Neuronal stem cell (in vitro differentiated cells): ENCODE data around the gene OOEP.
A peak's percentile ranks its signal among the peaks of the same experiment; 100 is the strongest.

Experiments used
- DNase-seq: peaks from one replicate; pipeline ENCODE4 v3.0.0-alpha.2; 2013; ENCODE audit warnings: low spot score
- H2AFZ ChIP-seq: one replicate; pipeline ENCODE4 v1.6.1; 2013; ENCODE audit warnings: mild to moderate bottlenecking, low read length, inconsistent platforms
- H2AK5ac ChIP-seq: 2 replicates; pipeline ENCODE4 v1.6.1; 2013; ENCODE audit warnings: low read depth, mild to moderate bottlenecking, inconsistent platforms, low read length, moderate library complexity, mixed read lengths
- H2BK120ac ChIP-seq: 2 replicates; pipeline ENCODE4 v1.6.1; 2013; ENCODE audit warnings: low read depth, mild to moderate bottlenecking, inconsistent platforms, low read length, moderate library complexity, mixed read lengths
- H2BK12ac ChIP-seq: one replicate; pipeline ENCODE4 v1.6.1; 2013; ENCODE audit warnings: low read length, inconsistent platforms
- H2BK15ac ChIP-seq: 2 replicates; pipeline ENCODE4 v1.6.1; 2013; ENCODE audit warnings: mild to moderate bottlenecking, low read length, inconsistent platforms, mixed read lengths
- H2BK5ac ChIP-seq: one replicate; pipeline ENCODE4 v1.6.1; 2013; ENCODE audit warnings: inconsistent platforms, mild to moderate bottlenecking, low read length, moderate library complexity
- H3K14ac ChIP-seq: one replicate; pipeline ENCODE4 v1.6.1; 2013; ENCODE audit warnings: low read length, inconsistent platforms
- H3K18ac ChIP-seq: 2 replicates; pipeline ENCODE4 v1.6.1; 2013; ENCODE audit warnings: low read length, inconsistent platforms
- H3K23ac ChIP-seq: 2 replicates; pipeline ENCODE4 v1.6.1; 2013; ENCODE audit warnings: low read depth, mild to moderate bottlenecking, mixed read lengths, low read length, inconsistent platforms; ENCODE audit not compliant: poor library complexity
- H3K27ac ChIP-seq: replicated peaks from 3 replicates; pipeline ENCODE4 v1.5.1; 2013; ENCODE audit warnings: low read length, inconsistent platforms
- H3K27me3 ChIP-seq, 3 experiments: 2 replicates each; pipeline ENCODE4 v1.6.1; 2013; ENCODE audit warnings: low read length in 3 of 3, mild to moderate bottlenecking in 2 of 3, inconsistent platforms in 1 of 3, low read depth in 1 of 3, mixed read lengths in 1 of 3, moderate library complexity in 1 of 3; ENCODE audit not compliant: control insufficient read depth in 3 of 3, insufficient read depth in 3 of 3
- H3K36me3 ChIP-seq, 2 donors: replicated peaks in 1 of 2; 2 replicates each; pipeline ENCODE4 v1.6.1; 2013; ENCODE audit warnings: low read length in 2 of 2; ENCODE audit not compliant: control insufficient read depth in 2 of 2, insufficient read depth in 2 of 2
- H3K4ac ChIP-seq: 2 replicates; pipeline ENCODE4 v1.6.1; 2013; ENCODE audit warnings: inconsistent platforms, mild to moderate bottlenecking, low read length, moderate library complexity
- H3K4me1 ChIP-seq, 2 donors: 1 replicate in 1 of 2; 2 replicates in 1 of 2; pipeline ENCODE4 v1.6.1; 2013; ENCODE audit warnings: low read length in 2 of 2, low read depth in 1 of 2; ENCODE audit not compliant: control insufficient read depth in 2 of 2, insufficient read depth in 1 of 2
- H3K4me2 ChIP-seq: one replicate; pipeline ENCODE4 v1.6.1; 2013; ENCODE audit warnings: mild to moderate bottlenecking, low read length, inconsistent platforms; ENCODE audit not compliant: insufficient read depth, poor library complexity, severe bottlenecking
- H3K4me3 ChIP-seq, 2 donors: 2 replicates each; pipeline ENCODE4 v1.5.1; 2013; ENCODE audit warnings: low read length in 2 of 2, mild to moderate bottlenecking in 2 of 2, inconsistent platforms in 1 of 2, moderate library complexity in 1 of 2
- H3K79me1 ChIP-seq: one replicate; pipeline ENCODE4 v1.6.1; 2013; ENCODE audit warnings: low read depth, mild to moderate bottlenecking, inconsistent platforms, low read length, moderate library complexity
- H3K9ac ChIP-seq: one replicate; pipeline ENCODE4 v1.6.1; 2013; ENCODE audit warnings: mild to moderate bottlenecking, low read depth, low read length, inconsistent platforms; ENCODE audit not compliant: poor library complexity
- H3K9me3 ChIP-seq, 2 donors: replicated peaks in 1 of 2; 2 replicates each; pipeline versions ENCODE3 to v1.6.1; 2013; ENCODE audit warnings: low read length in 2 of 2, mild to moderate bottlenecking in 2 of 2, inconsistent platforms in 1 of 2, low read depth in 1 of 2, mixed read lengths in 1 of 2, moderate library complexity in 1 of 2; ENCODE audit not compliant: control insufficient read depth in 2 of 2, insufficient read depth in 1 of 2
- H4K8ac ChIP-seq: one replicate; pipeline ENCODE4 v1.6.1; 2013; ENCODE audit warnings: low read depth, mild to moderate bottlenecking, inconsistent platforms, low read length, moderate library complexity
- H4K91ac ChIP-seq: one replicate; pipeline ENCODE4 v1.6.1; 2013; ENCODE audit warnings: low read length, low read depth, mild to moderate bottlenecking, inconsistent platforms; ENCODE audit not compliant: poor library complexity
- WGBS, 2 donors: extraction: QIAGEN DNeasy Blood & Tissue Kit; methylation state at CpG; one replicate each; pipeline ENCODE4 v1.1.7; 2013; ENCODE audit warnings: missing lambda C conversion rate in 2 of 2, mixed read lengths in 1 of 2; ENCODE audit not compliant: insufficient read length in 2 of 2, insufficient replicate concordance in 1 of 2; ENCODE audit errors: extremely low coverage in 2 of 2; 5-methylcytosine and 5-hydroxymethylcytosine counted together

Gene OOEP

GRCh38 chr6:73363537-73363875 is 6.2 kb downstream of the OOEP start:
- Histone ChIP-seq H3K9ac (no peak overlapping the region), H2BK5ac (no peak overlapping the region), H2BK12ac (no peak overlapping the region), H3K27ac (no peak overlapping the region), H2BK15ac (no peak overlapping the region), H4K91ac (no peak overlapping the region), H2AK5ac (no peak overlapping the region), H2AFZ (no peak overlapping the region), H3K4me1 (no peaks in the 10 kb centered on the region), H3K79me1 (no peaks in the 10 kb centered on the region), H3K9me3 (no peaks in the 10 kb centered on the region), H3K4me2 (no peak overlapping the region), H2BK120ac (no peak overlapping the region), H3K23ac (no peak overlapping the region), H3K4me3 (no peak overlapping the region), H3K18ac (no peak overlapping the region), H4K8ac (no peak overlapping the region), H3K36me3 (no peaks in the 10 kb centered on the region), H3K27me3 (no peaks in the 10 kb centered on the region), H3K4ac (no peak overlapping the region), H3K14ac (no peak overlapping the region)
- no CpG with 5 or more reads among the region's 23 CpGs for WGBS, 2 donors
- no peak for DNase-seq

- Histone ChIP-seq H3K79me1 (no peaks in the 10 kb centered on the region), H3K14ac (no peak overlapping the region), H2AFZ (no peak overlapping the region), H2AK5ac (peak overlapping the region; percentile 42), H2BK15ac (no peak overlapping the region), H3K9ac (no peak overlapping the region), H3K4ac (no peak overlapping the region), H4K91ac (no peak overlapping the region), H4K8ac (no peak overlapping the region), H2BK120ac (no peak overlapping the region), H3K27ac (no peak overlapping the region), H3K4me2 (no peak overlapping the region), H3K27me3 (no peaks in the 10 kb centered on the region), H3K36me3 (no peaks in the 10 kb centered on the region), H3K4me3 (no peak overlapping the region), H3K18ac (no peak overlapping the region), H3K9me3 (no peaks in the 10 kb centered on the region), H3K23ac (no peak overlapping the region), H2BK12ac (no peak overlapping the region), H3K4me1 (no peaks in the 10 kb centered on the region), H2BK5ac (no peak overlapping the region)
- WGBS, 2 donors: no CpG with 5 or more reads among the region's 31 CpGs
- DNase-seq: no peak
Measured at GRCh38 chr6:73362869-73363536, 6.7 kb downstream of the OOEP start.

- Histone ChIP-seq H2AFZ (no peak within 1 kb of the TSS), H3K14ac (no peak within 1 kb of the TSS), H2BK5ac (no peak within 1 kb of the TSS), H3K79me1 (no peaks in the 10 kb centered on the region), H3K18ac (no peak within 1 kb of the TSS), H3K4ac (no peak within 1 kb of the TSS), H3K27me3 (no peaks in the 10 kb centered on the region), H4K91ac (no peak within 1 kb of the TSS), H2BK12ac (no peak within 1 kb of the TSS), H3K27ac (no peak within 1 kb of the TSS), H4K8ac (no peak within 1 kb of the TSS), H3K4me3 (no peak within 1 kb of the TSS), H3K4me2 (no peak within 1 kb of the TSS), H3K9ac (no peak within 1 kb of the TSS), H2BK120ac (no peak within 1 kb of the TSS), H2BK15ac (no peak within 1 kb of the TSS), H3K23ac (no peak within 1 kb of the TSS), H3K4me1 (no peaks in the 10 kb centered on the region), H3K36me3 (no peaks in the 10 kb centered on the region), H2AK5ac (peak within 1 kb of the TSS; percentile 42), H3K9me3 (no peaks in the 10 kb centered on the region)
- no CpG with 5 or more reads among the region's 23 CpGs for WGBS, 2 donors
- no peak for DNase-seq
Measured at GRCh38 chr6:73362358-73362757, 7.3 kb downstream of the OOEP start, which contains the start of gene KHDC3L. TSS of gene KHDC3L (plus strand) at chr6:73362658. CDS start at chr6:73362730, 72 bp downstream.

GRCh38 chr6:73353636-73354593 is 15.8 kb downstream of the OOEP start, which contains the start of gene DPPA5:
TSS of gene DPPA5 (minus strand) at chr6:73354276. CDS start at chr6:73354225, 51 bp downstream.
- peak within 1 kb of the TSS; percentile 18 for H2AK5ac ChIP-seq
- H3K4ac ChIP-seq: no peak within 1 kb of the TSS
- H3K9me3 ChIP-seq: no peaks in the 10 kb centered on the region
- H4K8ac ChIP-seq: no peak within 1 kb of the TSS
- H3K14ac ChIP-seq: peak within 1 kb of the TSS; percentile 21
- no peak within 1 kb of the TSS for H3K4me2 ChIP-seq
- H3K27me3 ChIP-seq: no peaks in the 10 kb centered on the region
- WGBS, 2 donors: no CpG with 5 or more reads among the region's 59 CpGs
- H3K9ac ChIP-seq: no peak within 1 kb of the TSS
- H2BK15ac ChIP-seq: no peak within 1 kb of the TSS
- no peak within 1 kb of the TSS for H2BK120ac ChIP-seq
- H3K4me3 ChIP-seq: no peak within 1 kb of the TSS
- H3K79me1 ChIP-seq: no peaks in the 10 kb centered on the region
- H3K4me1 ChIP-seq: no peaks in the 10 kb centered on the region
- H3K23ac ChIP-seq: no peak within 1 kb of the TSS
- no peak within 1 kb of the TSS for H3K18ac ChIP-seq
- no peak within 1 kb of the TSS for H3K27ac ChIP-seq
- H4K91ac ChIP-seq: no peak within 1 kb of the TSS
- peak within 1 kb of the TSS; percentile 35 for H2BK5ac ChIP-seq
- H2BK12ac ChIP-seq: no peak within 1 kb of the TSS
- no peak within 1 kb of the TSS for H2AFZ ChIP-seq
- no peaks in the 10 kb centered on the region for H3K36me3 ChIP-seq
- DNase-seq: no peak
